ENCODE data around the gene KIAA0825.

DNA sequence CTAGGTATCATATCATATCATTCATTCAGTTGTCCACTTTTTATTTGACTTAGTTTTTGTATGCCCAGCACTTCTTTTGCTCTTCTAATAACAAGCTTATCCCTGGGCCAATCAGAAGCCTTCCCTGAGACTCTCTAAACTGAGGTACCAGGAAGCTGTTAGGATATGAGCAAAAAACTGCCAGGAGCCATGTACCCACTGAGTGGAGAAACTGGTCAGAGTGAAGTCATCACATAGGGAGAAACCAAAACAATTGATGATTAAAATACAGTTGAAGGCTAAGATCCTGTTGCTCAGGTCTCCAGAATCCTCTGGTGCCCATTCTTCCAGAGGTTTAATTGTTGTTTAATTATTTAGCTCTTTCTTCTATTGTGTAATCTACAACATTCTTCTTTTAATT is 120.2 kb downstream of the KIAA0825 start:
- TF ChIP-seq CTCF (IDR thresholded peaks at IDR 0.05) (no peak), SIN3A (IDR thresholded peaks at IDR 0.05; ENCODE audit: borderline replicate concordance, insufficient read depth, low read depth, low read length) (no peak), POLR2AphosphoS5 (IDR thresholded peaks at IDR 0.05; ENCODE audit: low read depth, low read length) (no peak)
- TF ChIP-seq, protein P1, sequence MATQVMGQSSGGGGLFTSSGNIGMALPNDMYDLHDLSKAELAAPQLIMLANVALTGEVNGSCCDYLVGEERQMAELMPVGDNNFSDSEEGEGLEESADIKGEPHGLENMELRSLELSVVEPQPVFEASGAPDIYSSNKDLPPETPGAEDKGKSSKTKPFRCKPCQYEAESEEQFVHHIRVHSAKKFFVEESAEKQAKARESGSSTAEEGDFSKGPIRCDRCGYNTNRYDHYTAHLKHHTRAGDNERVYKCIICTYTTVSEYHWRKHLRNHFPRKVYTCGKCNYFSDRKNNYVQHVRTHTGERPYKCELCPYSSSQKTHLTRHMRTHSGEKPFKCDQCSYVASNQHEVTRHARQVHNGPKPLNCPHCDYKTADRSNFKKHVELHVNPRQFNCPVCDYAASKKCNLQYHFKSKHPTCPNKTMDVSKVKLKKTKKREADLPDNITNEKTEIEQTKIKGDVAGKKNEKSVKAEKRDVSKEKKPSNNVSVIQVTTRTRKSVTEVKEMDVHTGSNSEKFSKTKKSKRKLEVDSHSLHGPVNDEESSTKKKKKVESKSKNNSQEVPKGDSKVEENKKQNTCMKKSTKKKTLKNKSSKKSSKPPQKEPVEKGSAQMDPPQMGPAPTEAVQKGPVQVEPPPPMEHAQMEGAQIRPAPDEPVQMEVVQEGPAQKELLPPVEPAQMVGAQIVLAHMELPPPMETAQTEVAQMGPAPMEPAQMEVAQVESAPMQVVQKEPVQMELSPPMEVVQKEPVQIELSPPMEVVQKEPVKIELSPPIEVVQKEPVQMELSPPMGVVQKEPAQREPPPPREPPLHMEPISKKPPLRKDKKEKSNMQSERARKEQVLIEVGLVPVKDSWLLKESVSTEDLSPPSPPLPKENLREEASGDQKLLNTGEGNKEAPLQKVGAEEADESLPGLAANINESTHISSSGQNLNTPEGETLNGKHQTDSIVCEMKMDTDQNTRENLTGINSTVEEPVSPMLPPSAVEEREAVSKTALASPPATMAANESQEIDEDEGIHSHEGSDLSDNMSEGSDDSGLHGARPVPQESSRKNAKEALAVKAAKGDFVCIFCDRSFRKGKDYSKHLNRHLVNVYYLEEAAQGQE (IDR thresholded peaks at IDR 0.05; ENCODE audit: insufficient read depth in 1 of 2, low read depth in 2 of 2, low read length in 1 of 2) = no peak

Data from Panc1 (cell line).